H9 (cell line): ENCODE data around the gene PRTFDC1. TPM values are rescaled to one million over a fixed set of nuclear protein-coding genes. Genes with fewer than 3 reads are reported as not detected.

ENCODE experiments used
- DNase-seq: peaks from one replicate; pipeline ENCODE4 v3.0.0-alpha.2; 2017
- H2AFZ ChIP-seq: one replicate; pipeline ENCODE4 v1.6.1; 2013; ENCODE audit warnings: mild to moderate bottlenecking, low read length, control low read depth, moderate library complexity
- H2AK5ac ChIP-seq: 2 replicates; pipeline ENCODE4 v1.6.1; 2013; ENCODE audit warnings: low read length, control low read depth, mixed read lengths; ENCODE audit not compliant: insufficient read length
- H2BK120ac ChIP-seq: one replicate; pipeline ENCODE4 v1.6.1; 2013; ENCODE audit warnings: low read depth, mild to moderate bottlenecking, low read length, control low read depth, inconsistent platforms; ENCODE audit not compliant: poor library complexity, severe bottlenecking
- H2BK12ac ChIP-seq: 2 replicates; pipeline ENCODE4 v1.6.1; 2013; ENCODE audit warnings: low read length, control low read depth, mixed read lengths, low read depth; ENCODE audit not compliant: insufficient read length
- H2BK15ac ChIP-seq: 2 replicates; pipeline ENCODE4 v1.6.1; 2013; ENCODE audit warnings: low read depth, low read length, control low read depth
- H2BK20ac ChIP-seq: one replicate; pipeline ENCODE4 v1.6.1; 2013; ENCODE audit warnings: low read depth, mild to moderate bottlenecking, low read length, control low read depth, inconsistent platforms; ENCODE audit not compliant: poor library complexity, severe bottlenecking
- H2BK5ac ChIP-seq: 2 replicates; pipeline ENCODE4 v1.6.1; 2013; ENCODE audit warnings: low read length, control low read depth, mixed read lengths; ENCODE audit not compliant: insufficient read length
- H3K14ac ChIP-seq: 2 replicates; pipeline ENCODE4 v1.6.1; 2013; ENCODE audit warnings: low read length, control low read depth; ENCODE audit not compliant: insufficient read depth
- H3K18ac ChIP-seq: 2 replicates; pipeline ENCODE4 v1.6.1; 2013; ENCODE audit warnings: low read depth, mild to moderate bottlenecking, mixed read lengths, low read length, control low read depth; ENCODE audit not compliant: insufficient read length
- H3K23ac ChIP-seq: 2 replicates; pipeline ENCODE4 v1.6.1; 2013; ENCODE audit warnings: low read length, control low read depth, mixed read lengths, low read depth; ENCODE audit not compliant: insufficient read length
- H3K23me2 ChIP-seq: 2 replicates; pipeline ENCODE4 v1.6.1; 2013; ENCODE audit warnings: low read depth, mild to moderate bottlenecking, mixed read lengths, low read length, control low read depth; ENCODE audit not compliant: insufficient read length, poor library complexity, severe bottlenecking
- H3K27ac ChIP-seq: 2 replicates; pipeline ENCODE4 v1.5.1; 2013; ENCODE audit warnings: low read length, control low read depth, mixed read lengths, low read depth; ENCODE audit not compliant: insufficient read length
- H3K27me3 ChIP-seq: 2 replicates; pipeline ENCODE4 v1.6.1; 2013; ENCODE audit warnings: low read length, control low read depth, inconsistent platforms; ENCODE audit not compliant: insufficient read depth
- H3K4ac ChIP-seq: 2 replicates; pipeline ENCODE4 v1.6.1; 2013; ENCODE audit warnings: low read depth, mild to moderate bottlenecking, control low read depth, inconsistent platforms, low read length, moderate library complexity
- H3K4me1 ChIP-seq: 2 replicates; pipeline ENCODE4 v1.6.1; 2013; ENCODE audit warnings: low read length, control low read depth, inconsistent platforms; ENCODE audit not compliant: insufficient read depth
- H3K4me2 ChIP-seq: 2 replicates; pipeline ENCODE4 v1.6.1; 2013; ENCODE audit warnings: low read length, control low read depth, mixed read lengths; ENCODE audit not compliant: insufficient read length, insufficient read depth
- H3K56ac ChIP-seq: 2 replicates; pipeline ENCODE4 v1.6.1; 2013; ENCODE audit warnings: low read depth, mild to moderate bottlenecking, mixed read lengths, low read length, control low read depth; ENCODE audit not compliant: insufficient read length
- H3K79me1 ChIP-seq: 2 replicates; pipeline ENCODE4 v1.6.1; 2013; ENCODE audit warnings: low read depth, mild to moderate bottlenecking, moderate library complexity, low read length, control low read depth, inconsistent platforms; ENCODE audit not compliant: insufficient read depth, poor library complexity, severe bottlenecking
- H3K79me2 ChIP-seq: 2 replicates; pipeline ENCODE4 v1.6.1; 2013; ENCODE audit warnings: low read length, control low read depth, inconsistent platforms; ENCODE audit not compliant: insufficient read depth
- H3K9ac ChIP-seq: 2 replicates; pipeline ENCODE4 v1.6.1; 2013; ENCODE audit warnings: low read length, control low read depth, mixed read lengths; ENCODE audit not compliant: insufficient read length; ENCODE audit errors: extremely low read depth
- H3K9me3 ChIP-seq: one replicate; pipeline ENCODE4 v1.6.1; 2013; ENCODE audit warnings: low read depth, low read length, inconsistent platforms; ENCODE audit not compliant: control insufficient read depth
- H3T11ph ChIP-seq: one replicate; pipeline ENCODE4 v1.6.1; 2013; ENCODE audit warnings: mild to moderate bottlenecking, low read length, control low read depth, inconsistent platforms
- H4K20me1 ChIP-seq: one replicate; pipeline ENCODE4 v1.6.1; 2013; ENCODE audit not compliant: control insufficient read depth, insufficient read length, insufficient read depth
- H4K5ac ChIP-seq: 2 replicates; pipeline ENCODE4 v1.6.1; 2013; ENCODE audit warnings: low read depth, mild to moderate bottlenecking, mixed read lengths, low read length, control low read depth; ENCODE audit not compliant: insufficient read length
- H4K8ac ChIP-seq: replicated peaks from 2 replicates; pipeline ENCODE4 v1.6.1; 2013; ENCODE audit warnings: low read length, control low read depth, mixed read lengths, low read depth; ENCODE audit not compliant: insufficient read length
- H4K91ac ChIP-seq: 2 replicates; pipeline ENCODE4 v1.6.1; 2013; ENCODE audit warnings: low read depth, mild to moderate bottlenecking, moderate library complexity, mixed read lengths, low read length, control low read depth; ENCODE audit not compliant: insufficient read length
- H3K27ac Mint-ChIP-seq, 3 experiments: 2 replicates in 2 of 3; 3 replicates in 1 of 3; pipeline ENCODE4 v1.8.0; 2020 to 2021; ENCODE audit warnings: mixed read lengths in 3 of 3, mild to moderate bottlenecking in 1 of 3, moderate library complexity in 1 of 3
- H3K27me3 Mint-ChIP-seq: 2 replicates; pipeline ENCODE4 v1.8.0; 2021; ENCODE audit warnings: low read depth, mild to moderate bottlenecking, moderate library complexity, mixed read lengths
- H3K36me3 Mint-ChIP-seq, 3 experiments: 2 replicates in 2 of 3; 3 replicates in 1 of 3; pipeline ENCODE4 v1.8.0; 2020 to 2021; ENCODE audit warnings: low read depth in 3 of 3, mixed read lengths in 3 of 3; ENCODE audit not compliant: insufficient read depth in 1 of 3
- H3K4me1 Mint-ChIP-seq, 2 experiments: 2 replicates each; pipeline ENCODE4 v1.8.0; 2020; ENCODE audit warnings: mixed read lengths in 2 of 2
- H3K4me3 Mint-ChIP-seq, 2 experiments: 2 replicates in 1 of 2; 3 replicates in 1 of 2; pipeline ENCODE4 v1.8.0; 2020 to 2021; ENCODE audit warnings: mild to moderate bottlenecking in 2 of 2, mixed read lengths in 2 of 2, moderate library complexity in 1 of 2
- H3K9me3 Mint-ChIP-seq, 2 experiments: 2 replicates in 1 of 2; 3 replicates in 1 of 2; pipeline ENCODE4 v1.8.0; 2020; ENCODE audit warnings: mild to moderate bottlenecking in 2 of 2, mixed read lengths in 2 of 2, moderate library complexity in 1 of 2
- CTCF ChIP-seq: fragments of 200-600 bp; sonication (generic); conservative IDR thresholded peaks from 3 replicates; pipeline ENCODE4 v1.8.0; 2021; ENCODE audit warnings: antibody characterized with exemption, mild to moderate bottlenecking
- WGBS: extraction: QIAGEN DNeasy Blood & Tissue Kit; methylation state at CpG from one replicate; pipeline ENCODE4 v1.1.7; 2013; ENCODE audit warnings: missing lambda C conversion rate, low lambda C conversion rate, mixed read lengths; ENCODE audit not compliant: insufficient read length; ENCODE audit errors: extremely low coverage; 5-methylcytosine and 5-hydroxymethylcytosine counted together
- total RNA-seq: library from RNA; stranded (reverse); gene quantifications from 2 replicates; pipeline ENCODE4 v1.2.1, GENCODE V29; 2021

The PRTFDC1 gene
- total RNA-seq, 1 experiment from 2014 or later, result 7.5 TPM

- H3K27ac Mint-ChIP-seq, result no peak overlapping the region
- Histone ChIP-seq H2AK5ac (no peak overlapping the region), H4K8ac (no peak overlapping the region), H4K20me1 (no peaks in the 10 kb centered on the region), H3K9ac (no peak overlapping the region), H3K4me1 (no peaks in the 10 kb centered on the region; the same call in 1 of the 2 replicates), H3K14ac (no peak overlapping the region), H2BK120ac (no peak overlapping the region), H2BK20ac (no peak overlapping the region), H3K9me3 (no peaks in the 10 kb centered on the region), H3K4ac (no peak overlapping the region), H4K91ac (no peak overlapping the region), H2AFZ (no peak overlapping the region), H3K27me3 (no peaks in the 10 kb centered on the region), H2BK5ac (no peak overlapping the region), H3K79me1 (no peaks in the 10 kb centered on the region), H2BK12ac (no peak overlapping the region), H3K56ac (no peak overlapping the region), H3K79me2 (no peaks in the 10 kb centered on the region), H3K23ac (no peak overlapping the region), H3T11ph (no peak overlapping the region), H3K18ac (no peak overlapping the region), H3K23me2 (no peaks in the 10 kb centered on the region), H3K4me2 (no peak overlapping the region), H2BK15ac (no peak overlapping the region), H4K5ac (no peak overlapping the region), H3K27ac (no peak overlapping the region)
- WGBS, result no CpG with 5 or more reads among the region's 1 CpG
- H3K4me1 Mint-ChIP-seq, result peaks cover 3 to 7% of the 10 kb centered on the region in 2 experiments; a peak in 3 of 4 replicates
- DNase-seq, result no peak
- TF ChIP-seq CTCF, result no peak
- no peaks in the 10 kb centered on the region for H3K9me3 Mint-ChIP-seq
- H3K4me3 Mint-ChIP-seq, result no peak overlapping the region
- H3K36me3 Mint-ChIP-seq, result no peaks in the 10 kb centered on the region
- no peaks in the 10 kb centered on the region for H3K27me3 Mint-ChIP-seq
Observed at GRCh38 chr10:24889639-24890038, 62.8 kb downstream of the PRTFDC1 start.
